ENCODE measurements around the gene CASP3.

- TF ChIP-seq, protein P1, sequence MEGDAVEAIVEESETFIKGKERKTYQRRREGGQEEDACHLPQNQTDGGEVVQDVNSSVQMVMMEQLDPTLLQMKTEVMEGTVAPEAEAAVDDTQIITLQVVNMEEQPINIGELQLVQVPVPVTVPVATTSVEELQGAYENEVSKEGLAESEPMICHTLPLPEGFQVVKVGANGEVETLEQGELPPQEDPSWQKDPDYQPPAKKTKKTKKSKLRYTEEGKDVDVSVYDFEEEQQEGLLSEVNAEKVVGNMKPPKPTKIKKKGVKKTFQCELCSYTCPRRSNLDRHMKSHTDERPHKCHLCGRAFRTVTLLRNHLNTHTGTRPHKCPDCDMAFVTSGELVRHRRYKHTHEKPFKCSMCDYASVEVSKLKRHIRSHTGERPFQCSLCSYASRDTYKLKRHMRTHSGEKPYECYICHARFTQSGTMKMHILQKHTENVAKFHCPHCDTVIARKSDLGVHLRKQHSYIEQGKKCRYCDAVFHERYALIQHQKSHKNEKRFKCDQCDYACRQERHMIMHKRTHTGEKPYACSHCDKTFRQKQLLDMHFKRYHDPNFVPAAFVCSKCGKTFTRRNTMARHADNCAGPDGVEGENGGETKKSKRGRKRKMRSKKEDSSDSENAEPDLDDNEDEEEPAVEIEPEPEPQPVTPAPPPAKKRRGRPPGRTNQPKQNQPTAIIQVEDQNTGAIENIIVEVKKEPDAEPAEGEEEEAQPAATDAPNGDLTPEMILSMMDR (IDR thresholded peaks at IDR 0.05): no peak
- no peak for TF ChIP-seq POLR2A (IDR thresholded peaks at IDR 0.05)
Measured at GRCh38 chr4:184693056-184693455, 43.8 kb upstream of the CASP3 start.
